Ishikawa (cell line): ENCODE results near the gene SUMO3.

Experiments
- CREB1 ChIP-seq: IDR thresholded peaks from 2 replicates; pipeline ENCODE4 v1.6.1; 2012; ENCODE audit warnings: low read depth
- EP300 ChIP-seq: IDR thresholded peaks from 2 replicates; pipeline ENCODE4 v1.6.1; 2012; ENCODE audit warnings: borderline replicate concordance
- RAD21 ChIP-seq: IDR thresholded peaks from 2 replicates; pipeline ENCODE4 v1.6.1; 2012; ENCODE audit warnings: low read depth
- TAF1 ChIP-seq: IDR thresholded peaks from 2 replicates; pipeline ENCODE4 v1.6.1; 2012; ENCODE audit warnings: low read depth, mild to moderate bottlenecking
- TCF12 ChIP-seq: IDR thresholded peaks from 2 replicates; pipeline ENCODE4 v1.6.1; 2012; ENCODE audit warnings: low read depth
- TEAD4 ChIP-seq: IDR thresholded peaks from 2 replicates; pipeline ENCODE4 v1.6.1; 2012
- TF ChIP-seq, protein P1 (sequence below): IDR thresholded peaks from 2 replicates; pipeline ENCODE4 v1.6.1; 2012
- TF ChIP-seq, protein P2 (sequence below): IDR thresholded peaks from 2 replicates; pipeline ENCODE4 v1.6.1; 2012; ENCODE audit warnings: low read depth, mild to moderate bottlenecking

- TF ChIP-seq TAF1 (no peak), RAD21 (no peak), TCF12 (no peak), EP300 (no peak), CREB1 (no peak), TEAD4 (no peak)
- TF ChIP-seq, protein P1, sequence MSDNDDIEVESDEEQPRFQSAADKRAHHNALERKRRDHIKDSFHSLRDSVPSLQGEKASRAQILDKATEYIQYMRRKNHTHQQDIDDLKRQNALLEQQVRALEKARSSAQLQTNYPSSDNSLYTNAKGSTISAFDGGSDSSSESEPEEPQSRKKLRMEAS: no peak
- TF ChIP-seq, protein P2, sequence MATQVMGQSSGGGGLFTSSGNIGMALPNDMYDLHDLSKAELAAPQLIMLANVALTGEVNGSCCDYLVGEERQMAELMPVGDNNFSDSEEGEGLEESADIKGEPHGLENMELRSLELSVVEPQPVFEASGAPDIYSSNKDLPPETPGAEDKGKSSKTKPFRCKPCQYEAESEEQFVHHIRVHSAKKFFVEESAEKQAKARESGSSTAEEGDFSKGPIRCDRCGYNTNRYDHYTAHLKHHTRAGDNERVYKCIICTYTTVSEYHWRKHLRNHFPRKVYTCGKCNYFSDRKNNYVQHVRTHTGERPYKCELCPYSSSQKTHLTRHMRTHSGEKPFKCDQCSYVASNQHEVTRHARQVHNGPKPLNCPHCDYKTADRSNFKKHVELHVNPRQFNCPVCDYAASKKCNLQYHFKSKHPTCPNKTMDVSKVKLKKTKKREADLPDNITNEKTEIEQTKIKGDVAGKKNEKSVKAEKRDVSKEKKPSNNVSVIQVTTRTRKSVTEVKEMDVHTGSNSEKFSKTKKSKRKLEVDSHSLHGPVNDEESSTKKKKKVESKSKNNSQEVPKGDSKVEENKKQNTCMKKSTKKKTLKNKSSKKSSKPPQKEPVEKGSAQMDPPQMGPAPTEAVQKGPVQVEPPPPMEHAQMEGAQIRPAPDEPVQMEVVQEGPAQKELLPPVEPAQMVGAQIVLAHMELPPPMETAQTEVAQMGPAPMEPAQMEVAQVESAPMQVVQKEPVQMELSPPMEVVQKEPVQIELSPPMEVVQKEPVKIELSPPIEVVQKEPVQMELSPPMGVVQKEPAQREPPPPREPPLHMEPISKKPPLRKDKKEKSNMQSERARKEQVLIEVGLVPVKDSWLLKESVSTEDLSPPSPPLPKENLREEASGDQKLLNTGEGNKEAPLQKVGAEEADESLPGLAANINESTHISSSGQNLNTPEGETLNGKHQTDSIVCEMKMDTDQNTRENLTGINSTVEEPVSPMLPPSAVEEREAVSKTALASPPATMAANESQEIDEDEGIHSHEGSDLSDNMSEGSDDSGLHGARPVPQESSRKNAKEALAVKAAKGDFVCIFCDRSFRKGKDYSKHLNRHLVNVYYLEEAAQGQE: no peak
These were observed 39.4 kb upstream of the SUMO3 start for GRCh38 chr21:44857127-44857892.
